DMS153 treated with DMSO at 0.1 percent for 48 hours (cell line): ENCODE measurements around the gene ARHGEF19.
"Not testable (repeated sequence)": the region's sequence is repeated elsewhere in the genome, so short reads cannot be mapped to it uniquely, and the experiment has no call there.

ENCODE experiments used
- DNase-seq: peaks from one replicate; lab custom pipeline; 2025; ENCODE audit not compliant: unreplicated experiment; lab: John Stamatoyannopoulos, UW

Gene ARHGEF19

DNA sequence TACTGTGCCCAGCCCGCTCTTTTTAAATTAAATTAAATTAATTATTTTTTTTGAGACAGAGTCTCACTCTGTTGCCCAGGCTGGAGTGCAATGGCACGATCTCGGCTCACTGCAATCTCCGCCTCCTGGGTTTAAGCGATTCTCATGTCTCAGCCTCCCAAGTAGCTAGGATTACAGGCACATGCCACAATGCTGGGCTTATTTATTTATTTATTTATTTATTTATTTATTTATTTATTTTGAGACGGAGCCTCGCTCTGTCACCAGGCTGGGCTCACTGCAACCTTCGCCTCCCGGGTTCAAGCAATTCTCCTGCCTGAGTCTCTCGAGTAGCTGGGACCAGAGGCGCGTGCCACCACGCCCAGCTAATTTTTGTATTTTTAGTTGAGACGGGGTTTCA is 10.3 kb upstream of the ARHGEF19 start:
- DNase-seq = not testable (repeated sequence)

- DNase-seq = no peak
Observed at GRCh38 chr1:16221499-16221898, 9.0 kb upstream of the ARHGEF19 start.

DNA sequence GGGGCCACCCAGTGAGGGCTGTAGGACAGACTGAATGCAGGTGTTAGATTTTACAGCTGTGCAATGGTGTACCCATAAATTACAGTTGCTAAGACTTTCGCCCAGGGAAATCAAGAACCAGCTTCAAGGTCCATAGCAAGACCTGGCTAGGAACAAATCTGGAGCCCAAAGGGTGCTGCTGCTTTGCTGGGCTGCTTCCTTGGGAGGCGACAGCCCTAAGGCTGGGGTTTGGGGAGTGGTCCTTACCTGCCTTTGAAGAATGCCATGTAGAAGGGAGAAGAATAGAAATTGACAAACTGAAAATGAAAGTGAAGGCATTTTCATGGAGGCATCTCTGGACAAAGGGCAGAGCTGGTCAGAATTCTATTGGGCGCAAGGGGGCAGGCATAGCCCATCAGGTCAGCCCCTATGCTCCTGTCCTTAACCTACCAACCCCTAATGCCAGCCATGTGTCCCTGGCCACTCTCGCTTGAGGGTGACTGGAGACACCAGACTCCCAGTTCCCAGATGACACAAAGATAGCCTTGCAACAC is 7.6 kb upstream of the ARHGEF19 start:
- no peak for DNase-seq

DNA sequence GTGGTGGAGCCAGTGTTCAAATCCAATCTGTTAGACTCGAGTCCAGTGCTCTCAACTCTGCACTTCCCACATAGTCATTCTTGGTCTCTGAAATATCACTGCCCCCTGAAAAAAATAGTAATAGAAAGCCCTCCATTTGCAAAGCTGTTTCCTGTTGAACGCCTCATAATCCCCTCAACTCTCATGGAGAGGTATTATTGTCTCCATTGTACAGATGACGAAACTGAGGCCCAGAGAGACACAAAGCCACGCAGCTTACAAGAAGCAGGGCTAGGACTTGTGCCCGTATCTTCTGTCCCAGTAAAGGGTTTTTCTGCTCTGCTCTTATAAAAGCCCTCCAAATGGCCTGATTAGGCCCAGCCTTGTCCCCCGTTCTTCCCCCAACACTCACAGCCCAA is 6.2 kb upstream of the ARHGEF19 start:
- DNase-seq = no peak

GRCh38 chr1:16218014-16218673 is 5.7 kb upstream of the ARHGEF19 start:
- DNase-seq = no peak

DNA sequence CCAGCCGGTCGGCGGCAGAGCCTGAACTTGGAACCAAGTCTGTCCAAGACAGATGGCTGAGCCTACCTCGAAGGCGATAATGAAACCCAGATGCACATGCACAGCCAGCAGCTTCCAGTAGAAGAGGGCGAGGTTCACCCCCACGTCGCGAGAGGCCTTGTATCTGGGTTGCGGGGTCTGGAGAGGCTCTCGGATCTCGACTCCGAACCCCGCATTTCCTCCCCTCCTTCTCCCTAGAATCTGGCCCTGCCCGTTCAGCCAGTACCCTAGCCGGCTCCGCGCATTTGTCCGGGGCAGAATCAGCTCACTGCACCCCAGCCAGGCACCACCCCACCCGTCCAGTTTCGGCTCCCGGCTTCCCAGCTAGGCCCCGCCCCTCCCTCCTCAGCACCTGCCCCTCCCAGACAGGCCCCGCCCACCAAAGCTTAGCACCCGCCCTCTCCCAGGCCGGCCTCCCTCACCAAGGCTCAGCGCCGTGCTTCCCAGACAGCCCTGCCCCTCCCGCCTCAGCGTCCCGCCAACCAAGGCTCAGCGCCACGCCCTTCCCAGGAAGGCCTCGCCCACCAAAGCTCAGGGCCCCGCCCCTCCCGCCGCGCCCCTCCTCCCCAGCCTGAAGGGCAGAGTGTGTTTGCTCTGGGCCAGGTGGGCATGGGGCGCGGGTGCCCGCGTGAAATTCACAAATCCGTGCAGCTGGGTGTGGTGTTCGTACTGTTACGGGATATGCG is 4.8 kb upstream of the ARHGEF19 start:
- DNase-seq = peak; percentile 87

- DNase-seq = peak; percentile 90
Observed at GRCh38 chr1:16215882-16216753, 3.7 kb upstream of the ARHGEF19 start.

DNA sequence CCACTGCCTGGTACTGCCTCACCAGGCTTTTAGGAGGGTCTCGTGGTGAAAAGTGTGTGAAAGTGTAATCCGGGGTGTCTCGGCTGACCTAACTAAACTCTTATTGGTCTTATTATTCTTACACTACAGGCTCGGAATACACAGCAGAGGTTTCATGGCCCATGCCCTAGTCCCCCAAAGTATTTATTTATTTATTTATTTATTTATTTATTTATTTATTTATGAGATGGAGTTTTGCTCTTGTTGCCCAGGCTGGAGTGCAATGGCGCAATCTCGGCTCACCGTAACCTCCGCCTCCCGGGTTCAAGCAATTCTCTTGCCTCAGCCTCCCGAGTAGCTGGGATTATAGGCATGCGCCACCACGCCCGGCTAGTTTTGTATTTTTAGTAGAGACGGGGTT is 2.8 kb upstream of the ARHGEF19 start:
- DNase-seq = not testable (repeated sequence)

- not testable (repeated sequence) for DNase-seq
Observed at GRCh38 chr1:16213544-16213943, 1.1 kb upstream of the ARHGEF19 start.

GRCh38 chr1:16213013-16213412 is 561 bp upstream of the ARHGEF19 start:
- DNase-seq = no peak

DNA sequence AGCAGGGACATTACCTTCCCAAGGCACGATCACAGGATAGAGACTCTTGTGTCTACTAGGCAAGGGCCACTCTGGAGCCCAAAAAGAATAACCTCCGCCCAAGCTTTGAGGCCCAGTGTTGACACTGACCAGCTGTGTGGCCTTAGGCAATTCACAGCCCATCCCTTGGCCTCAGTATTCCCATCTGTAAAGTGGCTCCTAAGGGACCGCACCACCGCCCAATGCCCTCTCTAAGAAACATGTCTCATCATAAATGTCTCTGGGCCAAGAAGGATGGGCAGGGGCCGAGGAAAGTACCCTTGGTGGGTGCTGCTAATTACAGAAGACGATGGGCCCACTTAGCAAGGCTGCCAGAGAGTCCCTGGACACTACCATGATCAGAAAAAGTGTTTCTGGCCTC is 628 bp downstream of the ARHGEF19 start:
- no peak for DNase-seq

DNA sequence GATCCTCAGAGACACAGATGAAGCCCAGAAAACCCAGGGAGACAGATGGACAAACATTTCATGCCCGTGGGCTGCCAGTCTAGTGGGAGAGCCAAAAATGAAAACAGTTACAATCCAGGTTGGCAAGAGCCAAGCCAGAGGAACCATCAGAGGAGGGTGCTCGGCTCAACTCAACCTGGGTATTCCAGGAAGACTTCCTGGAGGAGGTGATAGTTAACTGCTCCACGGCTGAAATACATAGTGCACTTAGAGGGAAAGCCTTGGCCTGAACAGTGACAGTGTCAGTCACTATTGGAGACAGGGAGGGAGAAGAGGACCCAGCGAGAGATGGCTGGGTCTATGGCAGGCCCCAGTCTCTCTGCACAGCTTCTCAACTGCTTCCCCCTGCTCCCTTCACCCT is 1.9 kb downstream of the ARHGEF19 start:
- no peak for DNase-seq

DNA sequence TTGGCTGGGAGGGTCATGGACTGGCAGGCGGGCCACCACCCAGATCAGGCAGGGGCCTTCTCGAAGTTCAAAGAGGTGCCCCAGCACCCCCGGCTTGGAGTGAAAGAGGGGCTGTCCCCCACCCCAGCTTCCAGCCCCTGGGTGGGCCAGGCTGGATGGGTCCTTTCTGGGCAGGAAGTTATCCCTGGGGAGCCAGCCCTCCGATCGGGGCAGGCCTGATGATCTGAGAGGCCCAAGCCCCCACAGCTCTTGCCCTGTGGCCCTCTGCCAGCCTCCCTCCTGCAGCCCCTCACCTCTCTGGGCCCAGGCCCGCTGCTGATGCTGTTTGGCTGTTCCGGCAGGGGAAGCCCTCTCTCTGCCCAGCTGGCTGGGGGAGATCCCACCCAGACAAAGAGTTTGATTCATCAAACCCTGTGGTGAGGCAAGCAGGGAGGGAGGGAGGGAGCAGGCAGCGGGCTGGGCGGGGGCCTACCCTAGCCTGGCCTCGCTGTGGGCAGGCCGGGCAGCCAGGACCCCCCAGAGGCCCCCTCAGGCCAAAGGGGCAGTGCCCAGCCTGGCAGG is 2.5 kb downstream of the ARHGEF19 start:
- DNase-seq = no peak

DNA sequence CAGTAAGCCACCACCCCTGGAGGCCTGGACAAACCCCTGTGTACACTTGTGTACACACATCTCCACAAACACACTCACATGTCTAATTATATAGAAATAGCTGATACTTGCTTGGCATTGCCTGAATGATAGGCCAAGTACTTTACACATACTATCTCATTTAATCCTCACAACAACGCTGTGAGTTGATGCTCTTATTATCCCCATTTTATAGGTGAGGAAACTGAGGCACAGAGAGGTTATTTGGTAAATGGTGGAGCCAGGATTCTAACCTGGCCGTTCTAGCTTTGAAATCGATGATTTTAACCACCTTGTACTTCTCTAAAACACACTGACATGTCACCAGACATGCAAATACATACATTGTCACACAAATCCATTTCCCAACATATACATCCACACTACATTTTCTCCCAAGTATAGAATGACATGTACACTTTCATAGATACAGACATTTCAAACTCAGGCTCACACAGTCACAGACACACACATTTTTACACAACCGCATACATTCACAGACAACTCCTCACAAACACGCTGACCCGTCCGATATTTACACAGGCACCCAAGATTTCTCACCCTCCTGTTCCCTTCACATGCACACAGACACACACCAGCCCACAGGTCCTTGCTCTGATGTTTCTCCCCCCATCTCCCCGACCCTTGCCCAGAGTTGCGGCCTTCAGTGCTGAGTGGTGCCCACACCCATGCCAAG is 3.2 kb downstream of the ARHGEF19 start:
- no peak for DNase-seq

- DNase-seq = no peak
Observed at GRCh38 chr1:16208270-16208987, 4.0 kb downstream of the ARHGEF19 start.

- DNase-seq = no peak
Observed at GRCh38 chr1:16207318-16208269, 4.9 kb downstream of the ARHGEF19 start.

GRCh38 chr1:16206547-16207317 is 5.7 kb downstream of the ARHGEF19 start:
- DNase-seq = peak; percentile 89
